Liver (tissue), 3 donors: ENCODE results near the gene MRPS35.

Source experiments
- FOXA1 ChIP-seq: IDR thresholded peaks from 2 replicates; pipeline ENCODE4 v1.6.1; 2016; ENCODE audit warnings: antibody characterized with exemption
- JUND ChIP-seq, 2 donors: IDR thresholded peaks; 2 replicates each; pipeline ENCODE4 v1.6.1; 2016; ENCODE audit warnings: antibody characterized with exemption in 2 of 2
- SP1 ChIP-seq: IDR thresholded peaks from 2 replicates; pipeline ENCODE4 v1.6.1; 2018; ENCODE audit warnings: antibody characterized with exemption, mild to moderate bottlenecking
- TAF1 ChIP-seq: conservative IDR thresholded peaks from 2 replicates; pipeline ENCODE4 v1.6.1; 2016; ENCODE audit warnings: antibody characterized with exemption, mild to moderate bottlenecking
- TF ChIP-seq, protein P1 (sequence below): fragments of 150-350 bp; IDR thresholded peaks from 2 replicates; pipeline ENCODE4 v1.5.1; 2017; ENCODE audit warnings: improper control_type of control experiment, low read depth, low read length; ENCODE audit not compliant: missing input control
- TF ChIP-seq, protein P2 (sequence below): IDR thresholded peaks from 2 replicates; pipeline ENCODE4 v1.6.1; 2016; ENCODE audit warnings: antibody characterized with exemption
- TF ChIP-seq, protein P3 (sequence below): IDR thresholded peaks from 2 replicates; pipeline ENCODE4 v1.6.1; 2016; ENCODE audit warnings: antibody characterized with exemption
- TF ChIP-seq, protein P4 (sequence below): IDR thresholded peaks from 2 replicates; pipeline ENCODE4 v1.6.1; 2016; ENCODE audit warnings: antibody characterized with exemption, mild to moderate bottlenecking
- donor health status: healthy.
- donor health status: healthy.

GRCh38 chr12:27688671-27689070, 22.0 kb upstream of the MRPS35 start:
- TF ChIP-seq, protein P1, sequence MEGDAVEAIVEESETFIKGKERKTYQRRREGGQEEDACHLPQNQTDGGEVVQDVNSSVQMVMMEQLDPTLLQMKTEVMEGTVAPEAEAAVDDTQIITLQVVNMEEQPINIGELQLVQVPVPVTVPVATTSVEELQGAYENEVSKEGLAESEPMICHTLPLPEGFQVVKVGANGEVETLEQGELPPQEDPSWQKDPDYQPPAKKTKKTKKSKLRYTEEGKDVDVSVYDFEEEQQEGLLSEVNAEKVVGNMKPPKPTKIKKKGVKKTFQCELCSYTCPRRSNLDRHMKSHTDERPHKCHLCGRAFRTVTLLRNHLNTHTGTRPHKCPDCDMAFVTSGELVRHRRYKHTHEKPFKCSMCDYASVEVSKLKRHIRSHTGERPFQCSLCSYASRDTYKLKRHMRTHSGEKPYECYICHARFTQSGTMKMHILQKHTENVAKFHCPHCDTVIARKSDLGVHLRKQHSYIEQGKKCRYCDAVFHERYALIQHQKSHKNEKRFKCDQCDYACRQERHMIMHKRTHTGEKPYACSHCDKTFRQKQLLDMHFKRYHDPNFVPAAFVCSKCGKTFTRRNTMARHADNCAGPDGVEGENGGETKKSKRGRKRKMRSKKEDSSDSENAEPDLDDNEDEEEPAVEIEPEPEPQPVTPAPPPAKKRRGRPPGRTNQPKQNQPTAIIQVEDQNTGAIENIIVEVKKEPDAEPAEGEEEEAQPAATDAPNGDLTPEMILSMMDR: no peak
- TF ChIP-seq, protein P2, sequence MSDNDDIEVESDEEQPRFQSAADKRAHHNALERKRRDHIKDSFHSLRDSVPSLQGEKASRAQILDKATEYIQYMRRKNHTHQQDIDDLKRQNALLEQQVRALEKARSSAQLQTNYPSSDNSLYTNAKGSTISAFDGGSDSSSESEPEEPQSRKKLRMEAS: no peak
- TF ChIP-seq, protein P3, sequence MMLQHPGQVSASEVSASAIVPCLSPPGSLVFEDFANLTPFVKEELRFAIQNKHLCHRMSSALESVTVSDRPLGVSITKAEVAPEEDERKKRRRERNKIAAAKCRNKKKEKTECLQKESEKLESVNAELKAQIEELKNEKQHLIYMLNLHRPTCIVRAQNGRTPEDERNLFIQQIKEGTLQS: no peak
- TF ChIP-seq FOXA1 (no peak), TAF1 (no peak), SP1 (no peak), JUND (IDR thresholded peaks at IDR 0.05) (no peak)
- TF ChIP-seq, protein P4, sequence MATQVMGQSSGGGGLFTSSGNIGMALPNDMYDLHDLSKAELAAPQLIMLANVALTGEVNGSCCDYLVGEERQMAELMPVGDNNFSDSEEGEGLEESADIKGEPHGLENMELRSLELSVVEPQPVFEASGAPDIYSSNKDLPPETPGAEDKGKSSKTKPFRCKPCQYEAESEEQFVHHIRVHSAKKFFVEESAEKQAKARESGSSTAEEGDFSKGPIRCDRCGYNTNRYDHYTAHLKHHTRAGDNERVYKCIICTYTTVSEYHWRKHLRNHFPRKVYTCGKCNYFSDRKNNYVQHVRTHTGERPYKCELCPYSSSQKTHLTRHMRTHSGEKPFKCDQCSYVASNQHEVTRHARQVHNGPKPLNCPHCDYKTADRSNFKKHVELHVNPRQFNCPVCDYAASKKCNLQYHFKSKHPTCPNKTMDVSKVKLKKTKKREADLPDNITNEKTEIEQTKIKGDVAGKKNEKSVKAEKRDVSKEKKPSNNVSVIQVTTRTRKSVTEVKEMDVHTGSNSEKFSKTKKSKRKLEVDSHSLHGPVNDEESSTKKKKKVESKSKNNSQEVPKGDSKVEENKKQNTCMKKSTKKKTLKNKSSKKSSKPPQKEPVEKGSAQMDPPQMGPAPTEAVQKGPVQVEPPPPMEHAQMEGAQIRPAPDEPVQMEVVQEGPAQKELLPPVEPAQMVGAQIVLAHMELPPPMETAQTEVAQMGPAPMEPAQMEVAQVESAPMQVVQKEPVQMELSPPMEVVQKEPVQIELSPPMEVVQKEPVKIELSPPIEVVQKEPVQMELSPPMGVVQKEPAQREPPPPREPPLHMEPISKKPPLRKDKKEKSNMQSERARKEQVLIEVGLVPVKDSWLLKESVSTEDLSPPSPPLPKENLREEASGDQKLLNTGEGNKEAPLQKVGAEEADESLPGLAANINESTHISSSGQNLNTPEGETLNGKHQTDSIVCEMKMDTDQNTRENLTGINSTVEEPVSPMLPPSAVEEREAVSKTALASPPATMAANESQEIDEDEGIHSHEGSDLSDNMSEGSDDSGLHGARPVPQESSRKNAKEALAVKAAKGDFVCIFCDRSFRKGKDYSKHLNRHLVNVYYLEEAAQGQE: no peak
